Subcutaneous adipose tissue (tissue), 4 donors: Measurements from ENCODE around the gene OSBPL6. TPM values are rescaled to one million over a fixed set of nuclear protein-coding genes. Genes with fewer than 3 reads are reported as not detected.

ENCODE experiments used
- total RNA-seq, 4 donors: library from RNA; depleted of rRNA; stranded (reverse); fragments of >200 nt; gene quantifications; one replicate each; pipeline ENCODE4 v1.1.0, GENCODE V29; 2016
- TF ChIP-seq, protein P1 (sequence below): fragments of 450-650 bp; IDR thresholded peaks from one replicate; pipeline ENCODE4 v1.5.1; 2016; ENCODE audit warnings: low read depth, mild to moderate bottlenecking, control low read depth, antibody characterized with exemption, moderate library complexity

Gene OSBPL6
- total RNA-seq, 4 donors from 2014 or later: 0.68 to 2.1 (median 1.7) TPM

DNA sequence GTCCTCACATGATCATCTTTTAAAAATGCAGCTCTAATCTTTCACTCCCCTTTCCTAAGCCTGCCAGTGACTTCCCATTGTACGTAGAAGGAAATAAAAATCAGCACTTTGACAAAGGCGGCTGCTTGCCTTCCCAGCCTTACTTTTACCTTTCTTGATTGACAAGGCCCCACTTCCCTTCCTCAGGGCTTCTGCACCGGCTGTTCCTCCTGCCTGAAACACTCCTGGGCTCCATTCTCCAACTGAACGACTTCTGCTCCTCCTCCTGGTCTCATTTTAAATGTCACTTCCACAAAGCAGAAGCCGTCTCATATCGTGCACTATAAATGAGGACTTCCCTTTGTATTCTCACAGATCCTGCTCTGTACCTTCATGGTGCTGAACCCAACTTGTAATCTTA, 56.1 kb downstream of the OSBPL6 start:
- TF ChIP-seq, protein P1, sequence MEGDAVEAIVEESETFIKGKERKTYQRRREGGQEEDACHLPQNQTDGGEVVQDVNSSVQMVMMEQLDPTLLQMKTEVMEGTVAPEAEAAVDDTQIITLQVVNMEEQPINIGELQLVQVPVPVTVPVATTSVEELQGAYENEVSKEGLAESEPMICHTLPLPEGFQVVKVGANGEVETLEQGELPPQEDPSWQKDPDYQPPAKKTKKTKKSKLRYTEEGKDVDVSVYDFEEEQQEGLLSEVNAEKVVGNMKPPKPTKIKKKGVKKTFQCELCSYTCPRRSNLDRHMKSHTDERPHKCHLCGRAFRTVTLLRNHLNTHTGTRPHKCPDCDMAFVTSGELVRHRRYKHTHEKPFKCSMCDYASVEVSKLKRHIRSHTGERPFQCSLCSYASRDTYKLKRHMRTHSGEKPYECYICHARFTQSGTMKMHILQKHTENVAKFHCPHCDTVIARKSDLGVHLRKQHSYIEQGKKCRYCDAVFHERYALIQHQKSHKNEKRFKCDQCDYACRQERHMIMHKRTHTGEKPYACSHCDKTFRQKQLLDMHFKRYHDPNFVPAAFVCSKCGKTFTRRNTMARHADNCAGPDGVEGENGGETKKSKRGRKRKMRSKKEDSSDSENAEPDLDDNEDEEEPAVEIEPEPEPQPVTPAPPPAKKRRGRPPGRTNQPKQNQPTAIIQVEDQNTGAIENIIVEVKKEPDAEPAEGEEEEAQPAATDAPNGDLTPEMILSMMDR: no peak

DNA sequence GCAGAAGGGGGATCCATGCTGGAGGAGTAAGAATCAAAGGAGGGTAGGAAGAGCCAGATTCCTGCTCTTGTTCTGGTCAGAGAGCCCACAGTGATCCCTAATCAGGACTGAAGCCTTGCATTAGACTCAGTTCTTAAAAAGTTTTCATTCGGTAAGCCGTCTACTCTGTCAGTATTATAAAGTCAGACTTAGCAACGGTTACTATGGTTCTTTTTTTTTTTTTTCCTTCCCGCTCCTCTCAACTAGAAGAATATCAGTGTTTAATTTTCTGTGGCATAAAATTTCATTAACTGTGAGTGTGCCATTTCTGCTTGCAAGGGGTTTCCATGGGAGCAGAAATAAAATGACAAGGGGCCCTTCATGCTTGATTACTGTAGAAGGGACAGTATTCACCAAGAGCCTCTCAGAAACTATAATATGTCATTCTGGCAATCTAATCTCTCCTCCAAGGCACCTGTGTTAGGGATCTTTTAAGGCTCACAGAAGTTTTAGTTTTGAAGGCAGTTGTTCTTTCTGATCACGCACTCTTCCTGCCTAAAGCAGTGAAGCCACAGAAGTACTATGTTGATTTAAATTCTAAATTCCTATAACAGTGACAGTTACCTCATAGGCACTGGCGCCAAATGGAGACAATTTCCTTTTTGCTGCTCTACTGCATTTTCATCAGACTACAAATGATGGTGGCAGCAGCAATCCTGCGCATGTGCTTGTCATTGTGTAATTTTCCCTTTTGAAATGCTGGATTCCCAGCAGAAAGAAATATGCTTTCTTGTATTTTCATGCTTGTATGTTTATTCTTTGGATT, 57.0 kb downstream of the OSBPL6 start:
- TF ChIP-seq, protein P1: no peak

- TF ChIP-seq, protein P1: no peak
These were observed 62.2 kb downstream of the OSBPL6 start for GRCh38 chr2:178256382-178257042.

DNA sequence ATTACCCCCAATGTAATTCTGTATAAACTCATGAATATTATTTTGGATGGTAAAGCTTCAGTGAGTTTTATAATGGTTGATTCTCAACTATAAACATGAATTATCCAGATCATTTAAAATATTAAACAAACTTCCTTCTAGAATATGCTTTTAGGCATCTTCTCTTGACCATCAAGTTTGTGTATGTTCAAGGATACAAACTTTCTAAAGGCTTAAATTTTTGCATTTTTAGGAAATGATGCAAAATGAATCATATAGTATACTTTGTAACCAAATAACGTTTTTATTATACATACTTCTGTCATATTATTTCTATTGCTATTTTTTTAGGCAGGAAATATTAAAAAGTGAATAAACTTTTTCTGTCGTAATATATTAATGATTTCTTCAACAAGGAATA, 62.8 kb downstream of the OSBPL6 start:
- TF ChIP-seq, protein P1: no peak

GRCh38 chr2:178258916-178259315, 64.6 kb downstream of the OSBPL6 start:
- TF ChIP-seq, protein P1: no peak

- TF ChIP-seq, protein P1: no peak
These were observed 69.0 kb downstream of the OSBPL6 start for GRCh38 chr2:178263159-178263860.

DNA sequence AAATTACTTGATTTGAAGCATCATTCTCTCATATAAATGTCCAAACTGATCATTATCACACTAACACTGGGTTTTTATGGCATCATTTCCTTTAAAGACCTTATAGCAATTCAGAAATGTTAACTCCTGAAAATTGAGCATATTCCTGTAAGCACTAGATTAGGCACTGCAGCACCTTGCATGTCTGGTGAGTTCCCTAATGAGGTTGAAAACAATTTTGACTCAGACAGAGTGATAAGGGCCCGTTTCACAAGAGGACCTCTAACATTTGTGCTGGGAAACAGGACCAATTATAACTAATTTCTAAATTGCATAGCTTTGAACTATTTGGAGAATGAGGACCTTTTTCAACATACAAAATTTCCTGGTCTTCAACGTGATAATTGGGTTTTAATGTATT, 69.9 kb downstream of the OSBPL6 start:
- TF ChIP-seq, protein P1: no peak
